Gastrocnemius medialis (tissue), 4 donors: Measurements from ENCODE around the gene ARAP3. TPM values are rescaled to one million over a fixed set of nuclear protein-coding genes. Genes with fewer than 3 reads are reported as not detected.

ENCODE experiments used
- ATAC-seq, 2 donors: fragments of 150-250 bp; one replicate each; pipeline ENCODE4 v1.9.1; 2016
- DNase-seq, 2 donors: peaks; one replicate each; pipeline ENCODE4 v3.0.0-alpha.2; 2019
- H3K27ac ChIP-seq, 4 donors: fragments of 200-600 bp; sonication (generic); 1 replicate in 1 of 4; 2 replicates in 3 of 4; pipeline ENCODE4 v1.5.1; 2016 to 2018; ENCODE audit warnings: mild to moderate bottlenecking in 2 of 4, moderate library complexity in 1 of 4
- H3K27me3 ChIP-seq, 3 donors: fragments of 200-600 bp; sonication (generic) in 2 of 3; 1 replicate in 1 of 3; 2 replicates in 2 of 3; pipeline versions ENCODE4 v1.5.1 to v1.6.0; 2016 to 2019; ENCODE audit warnings: mild to moderate bottlenecking in 1 of 3, moderate library complexity in 1 of 3
- H3K36me3 ChIP-seq, 2 donors: fragments of 200-600 bp; sonication (generic) in 1 of 2; one replicate each; pipeline ENCODE4 v1.5.1; 2017 to 2018
- H3K4me1 ChIP-seq, 2 donors: fragments of 200-600 bp; sonication (generic) in 1 of 2; one replicate each; pipeline ENCODE4 v1.5.1; 2016 to 2017; ENCODE audit warnings: mild to moderate bottlenecking in 2 of 2
- H3K4me3 ChIP-seq, 4 donors: fragments of 200-600 bp; sonication (generic) in 3 of 4; 1 replicate in 1 of 4; 2 replicates in 3 of 4; pipeline ENCODE4 v1.5.1; 2016 to 2019; ENCODE audit warnings: mild to moderate bottlenecking in 2 of 4
- H3K9me3 ChIP-seq, 3 donors: fragments of 200-600 bp; sonication (generic) in 2 of 3; 1 replicate in 1 of 3; 2 replicates in 2 of 3; pipeline ENCODE4 v1.5.1; 2016 to 2019
- CTCF ChIP-seq, 5 experiments: fragments of 450-650 bp in 3 of 5; fragments of 200-600 bp in 2 of 5; sonication (generic) in 2 of 5; IDR thresholded peaks in 4 of 5; conservative IDR thresholded peaks in 1 of 5; 1 replicate in 4 of 5; 2 replicates in 1 of 5; pipeline ENCODE4 v1.5.1; 2016 to 2019; ENCODE audit warnings: antibody characterized with exemption in 5 of 5, mild to moderate bottlenecking in 3 of 5, moderate library complexity in 3 of 5
- POLR2A ChIP-seq, 2 donors: fragments of 450-650 bp; IDR thresholded peaks; one replicate each; pipeline ENCODE4 v1.6.1; 2017; ENCODE audit warnings: antibody characterized with exemption in 2 of 2, mild to moderate bottlenecking in 2 of 2, moderate library complexity in 2 of 2
- in situ Hi-C, 4 donors: fragments of 200-750 bp; cut with MboI; loops; one replicate each; pipeline versions ENCODE4 v1.15.0 to v1.8.0; 2017; ENCODE audit warnings: low sequenced_read_pairs in 4 of 4
- intact Hi-C: fragments of 100-400 bp; cut with DNase I; formaldehyde crosslinking; loops from one replicate; pipeline ENCODE4 v1.15.1; 2023; ENCODE audit warnings: low total_unique reads
- total RNA-seq, 4 donors: library from RNA; depleted of rRNA; stranded (reverse); fragments of >200 nt; gene quantifications; one replicate each; pipeline versions ENCODE4 v1.1.0 to v1.2.3, GENCODE V29; 2016

Gene ARAP3
- total RNA-seq, 4 donors from 2014 or later = 1.6 to 5.5 (median 3.0) TPM

GRCh38 chr5:141657937-141658545 is 24.0 kb downstream of the ARAP3 start:
- intact Hi-C loops (no loop called here), in situ Hi-C loops (no loop called here)
- Histone ChIP-seq H3K27me3 (no peaks in the 10 kb centered on the region), H3K36me3 (no peaks in the 10 kb centered on the region), H3K4me1 (no peaks in the 10 kb centered on the region), H3K9me3 (no peaks in the 10 kb centered on the region), H3K4me3 (no peak overlapping the region), H3K27ac (no peak overlapping the region)
- DNase-seq (no peak), ATAC-seq (no peak)
- TF ChIP-seq CTCF (IDR thresholded peaks at IDR 0.05 in 4 of 5, conservative IDR thresholded peaks at IDR 0.05 in 1 of 5) (no peak), POLR2A (IDR thresholded peaks at IDR 0.05) (no peak)

DNA sequence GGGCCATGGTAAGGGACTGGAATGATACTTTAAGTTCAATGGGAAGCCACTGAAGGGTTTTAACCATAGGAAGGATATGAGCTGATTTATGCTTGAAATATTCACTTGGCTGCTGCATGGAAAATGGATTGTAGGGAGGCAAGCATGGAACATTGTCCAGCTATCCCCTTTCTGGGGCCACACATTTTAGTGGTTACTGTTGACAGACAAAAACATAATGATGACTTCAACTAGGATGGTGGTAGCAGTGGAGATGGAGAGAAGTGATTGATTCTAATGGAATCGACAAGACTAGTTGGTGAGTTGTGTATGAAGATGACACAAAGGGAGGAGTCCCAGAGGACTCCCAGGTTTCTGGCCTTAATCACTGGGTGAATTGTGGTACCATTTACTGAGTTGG is 24.6 kb downstream of the ARAP3 start:
- ATAC-seq (no peak), DNase-seq (no peak)
- Histone ChIP-seq H3K4me1 (no peaks in the 10 kb centered on the region), H3K9me3 (no peaks in the 10 kb centered on the region), H3K4me3 (no peak overlapping the region), H3K36me3 (no peaks in the 10 kb centered on the region), H3K27me3 (no peaks in the 10 kb centered on the region), H3K27ac (no peak overlapping the region)
- intact Hi-C loops (no loop called here), in situ Hi-C loops (no loop called here)
- TF ChIP-seq POLR2A (IDR thresholded peaks at IDR 0.05) = no peak
- no peak for TF ChIP-seq CTCF (IDR thresholded peaks at IDR 0.05 in 4 of 5, conservative IDR thresholded peaks at IDR 0.05 in 1 of 5)

- H3K27ac ChIP-seq = no peak overlapping the region
- no peaks in the 10 kb centered on the region for H3K4me1 ChIP-seq
- no peaks in the 10 kb centered on the region for H3K27me3 ChIP-seq
- intact Hi-C loops = no loop called here
- DNase-seq (no peak), ATAC-seq (no peak)
- H3K36me3 ChIP-seq = no peaks in the 10 kb centered on the region
- no peak overlapping the region for H3K4me3 ChIP-seq
- in situ Hi-C loops = no loop called here
- no peaks in the 10 kb centered on the region for H3K9me3 ChIP-seq
- TF ChIP-seq CTCF (IDR thresholded peaks at IDR 0.05 in 4 of 5, conservative IDR thresholded peaks at IDR 0.05 in 1 of 5) (no peak), POLR2A (IDR thresholded peaks at IDR 0.05) (no peak)
These were observed 25.6 kb downstream of the ARAP3 start for GRCh38 chr5:141656396-141656795.

DNA sequence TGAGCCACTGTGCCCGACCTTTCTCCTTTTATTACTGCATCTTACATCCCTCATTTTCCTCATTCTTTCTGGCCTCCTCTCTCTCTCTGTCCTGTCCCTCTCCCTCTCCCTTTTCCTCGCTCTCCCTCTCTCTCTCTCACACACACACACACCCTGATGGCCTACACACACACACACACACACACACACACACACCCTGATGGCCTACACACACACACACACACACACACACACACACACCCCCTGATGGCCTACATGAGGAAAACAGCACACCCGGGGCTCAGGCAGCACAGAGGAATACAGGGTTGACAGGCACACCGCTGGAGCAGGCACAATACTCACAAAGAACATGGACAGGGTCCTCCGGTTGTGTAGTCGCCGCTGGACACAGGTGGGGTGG is 27.0 kb downstream of the ARAP3 start:
- H3K36me3 ChIP-seq = no peaks in the 10 kb centered on the region
- H3K4me1 ChIP-seq = peaks cover 0 to 5% of the 10 kb centered on the region in 2 donors
- H3K4me3 ChIP-seq = no peak overlapping the region
- TF ChIP-seq POLR2A (IDR thresholded peaks at IDR 0.05) (no peak), CTCF (IDR thresholded peaks at IDR 0.05 in 4 of 5, conservative IDR thresholded peaks at IDR 0.05 in 1 of 5) (no peak)
- in situ Hi-C loops (no loop called here), intact Hi-C loops (no loop called here)
- ATAC-seq (no peak), DNase-seq (no peak)
- no peak overlapping the region for H3K27ac ChIP-seq
- H3K27me3 ChIP-seq = no peaks in the 10 kb centered on the region
- no peaks in the 10 kb centered on the region for H3K9me3 ChIP-seq

GRCh38 chr5:141654298-141654697 is 27.7 kb downstream of the ARAP3 start:
- H3K27ac ChIP-seq = no peak overlapping the region
- no peak overlapping the region for H3K4me3 ChIP-seq
- ATAC-seq (no peak), DNase-seq (no peak)
- in situ Hi-C loops = no loop called here
- intact Hi-C loops = no loop called here
- no peaks in the 10 kb centered on the region for H3K27me3 ChIP-seq
- H3K36me3 ChIP-seq = no peaks in the 10 kb centered on the region
- no peak for TF ChIP-seq CTCF (IDR thresholded peaks at IDR 0.05 in 4 of 5, conservative IDR thresholded peaks at IDR 0.05 in 1 of 5)
- TF ChIP-seq POLR2A (IDR thresholded peaks at IDR 0.05) = no peak
- no peaks in the 10 kb centered on the region for H3K9me3 ChIP-seq
- H3K4me1 ChIP-seq = peaks cover 0 to 5% of the 10 kb centered on the region in 2 donors
